Activated B cell treated with CpG ODN at 0.5 μM for 24 hours (primary cell): ENCODE data around the gene HPGD. TPM values are rescaled to one million over a fixed set of nuclear protein-coding genes. Genes with fewer than 3 reads are reported as not detected.

Source experiments
- ATAC-seq: fragments of 200-7000 bp; cut with Tn5 transposase; one replicate; pipeline ENCODE4 v1.10.0; 2021; ENCODE audit warnings: low read depth, mild to moderate bottlenecking, moderate library complexity
- CTCF ChIA-PET: fragments of 350-600 bp; sonication (Branson Sonifier 250); formaldehyde crosslinking; loops from one replicate; lab custom pipeline; 2021; ENCODE audit warnings: antibody characterized with exemption; lab: Charles Lee
- POLR2A ChIA-PET: fragments of 350-600 bp; sonication (Branson Sonifier 250); formaldehyde crosslinking; loops from one replicate; lab custom pipeline; 2021; ENCODE audit warnings: antibody characterized with exemption; lab: Charles Lee
- DNase-seq: peaks from one replicate; pipeline ENCODE4 v3.0.0; 2022
- H3K27ac Mint-ChIP-seq: one replicate; pipeline ENCODE4 v1.8.0; 2020; ENCODE audit warnings: mixed read lengths
- H3K27me3 Mint-ChIP-seq: one replicate; pipeline ENCODE4 v1.8.0; 2021; ENCODE audit warnings: mixed read lengths
- H3K36me3 Mint-ChIP-seq: one replicate; pipeline ENCODE4 v1.8.0; 2021; ENCODE audit warnings: low read depth, mixed read lengths
- H3K4me1 Mint-ChIP-seq: one replicate; pipeline ENCODE4 v1.8.0; 2021; ENCODE audit warnings: mixed read lengths
- H3K4me3 Mint-ChIP-seq: one replicate; pipeline ENCODE4 v1.8.0; 2020; ENCODE audit warnings: mild to moderate bottlenecking, mixed read lengths
- H3K9me3 Mint-ChIP-seq: one replicate; pipeline ENCODE4 v1.8.0; 2020; ENCODE audit warnings: mixed read lengths
- CTCF ChIP-seq: fragments of 200-600 bp; IDR thresholded peaks from one replicate; pipeline ENCODE4 v1.8.0; 2022; ENCODE audit warnings: antibody characterized with exemption, mild to moderate bottlenecking
- intact Hi-C: fragments of 100-400 bp; cut with micrococcal nuclease; formaldehyde crosslinking; loops from one replicate; pipeline ENCODE4 v1.15.1; 2024
- total RNA-seq: library from RNA; stranded (reverse); gene quantifications from 2 replicates; pipeline ENCODE4 v1.2.3, GENCODE V29; 2022

HPGD gene
- total RNA-seq, 1 donor from 2014 or later = not detected

GRCh38 chr4:174531486-174531885 lies 9.2 kb upstream of the HPGD start:
- ATAC-seq (no peak), DNase-seq (no peak)
- H3K4me1 Mint-ChIP-seq = peaks cover 10% of the 10 kb centered on the region
- H3K9me3 Mint-ChIP-seq = no peaks in the 10 kb centered on the region
- intact Hi-C loops = no loop called here
- TF ChIP-seq CTCF = no peak
- no peak overlapping the region for H3K27ac Mint-ChIP-seq
- ChIA-PET POLR2A (no interaction called here), CTCF (no interaction called here)
- H3K27me3 Mint-ChIP-seq = peaks cover 2% of the 10 kb centered on the region
- no peak overlapping the region for H3K4me3 Mint-ChIP-seq
- no peaks in the 10 kb centered on the region for H3K36me3 Mint-ChIP-seq

GRCh38 chr4:174528226-174528625 lies 5.9 kb upstream of the HPGD start:
- Mint-ChIP-seq H3K9me3 (no peaks in the 10 kb centered on the region), H3K27me3 (peaks cover 14% of the 10 kb centered on the region), H3K27ac (no peak overlapping the region), H3K4me1 (peaks cover 13% of the 10 kb centered on the region), H3K36me3 (no peaks in the 10 kb centered on the region), H3K4me3 (no peak overlapping the region)
- CTCF ChIA-PET = no interaction called here
- no peak for TF ChIP-seq CTCF
- no peak for DNase-seq
- intact Hi-C loops = no loop called here
- no peak for ATAC-seq
- POLR2A ChIA-PET = no interaction called here

GRCh38 chr4:174526731-174527130 lies 4.4 kb upstream of the HPGD start:
- no peak overlapping the region for H3K4me3 Mint-ChIP-seq
- peaks cover 19% of the 10 kb centered on the region for H3K27me3 Mint-ChIP-seq
- CTCF ChIA-PET = no interaction called here
- POLR2A ChIA-PET = no interaction called here
- no peaks in the 10 kb centered on the region for H3K36me3 Mint-ChIP-seq
- H3K4me1 Mint-ChIP-seq = peaks cover 24% of the 10 kb centered on the region
- no peaks in the 10 kb centered on the region for H3K9me3 Mint-ChIP-seq
- H3K27ac Mint-ChIP-seq = no peak overlapping the region
- intact Hi-C loops = no loop called here
- TF ChIP-seq CTCF = no peak
- DNase-seq = no peak
- no peak for ATAC-seq

GRCh38 chr4:174524242-174524641 lies 2.0 kb upstream of the HPGD start:
- Mint-ChIP-seq H3K9me3 (no peaks in the 10 kb centered on the region), H3K27ac (no peak overlapping the region), H3K4me1 (peaks cover 15% of the 10 kb centered on the region), H3K4me3 (no peak overlapping the region), H3K36me3 (no peaks in the 10 kb centered on the region), H3K27me3 (peaks cover 24% of the 10 kb centered on the region)
- no peak for ATAC-seq
- ChIA-PET CTCF (no interaction called here), POLR2A (no interaction called here)
- TF ChIP-seq CTCF = no peak
- no peak for DNase-seq
- intact Hi-C loops = no loop called here

GRCh38 chr4:174523025-174523693 lies 871 bp upstream of the HPGD start:
- TF ChIP-seq CTCF = no peak
- ChIA-PET POLR2A (interaction anchor here (0.6 kb wide), 1 partner anchor 1153 kb away, joined by 8 read pairs; no protein-coding TSS in a partner anchor), CTCF (no interaction called here)
- Mint-ChIP-seq H3K9me3 (no peaks in the 10 kb centered on the region), H3K27me3 (peaks cover 24% of the 10 kb centered on the region), H3K4me1 (peaks cover 15% of the 10 kb centered on the region), H3K36me3 (no peaks in the 10 kb centered on the region), H3K27ac (no peak overlapping the region), H3K4me3 (peak overlapping the region; percentile 77)
- intact Hi-C loops = no loop called here
- ATAC-seq = no peak
- DNase-seq = no peak
